HG02763 (cell line): ENCODE data around the gene C11orf68.
A peak's percentile ranks its signal among the peaks of the same experiment; 100 is the strongest.

Experiments used
- ATAC-seq: cut with Tn5 transposase; IDR thresholded peaks from one replicate; pipeline ENCODE4 v1.9.1; 2021; ENCODE audit warnings: mild to moderate bottlenecking, moderate library complexity; ENCODE audit not compliant: unreplicated experiment

The C11orf68 gene

DNA sequence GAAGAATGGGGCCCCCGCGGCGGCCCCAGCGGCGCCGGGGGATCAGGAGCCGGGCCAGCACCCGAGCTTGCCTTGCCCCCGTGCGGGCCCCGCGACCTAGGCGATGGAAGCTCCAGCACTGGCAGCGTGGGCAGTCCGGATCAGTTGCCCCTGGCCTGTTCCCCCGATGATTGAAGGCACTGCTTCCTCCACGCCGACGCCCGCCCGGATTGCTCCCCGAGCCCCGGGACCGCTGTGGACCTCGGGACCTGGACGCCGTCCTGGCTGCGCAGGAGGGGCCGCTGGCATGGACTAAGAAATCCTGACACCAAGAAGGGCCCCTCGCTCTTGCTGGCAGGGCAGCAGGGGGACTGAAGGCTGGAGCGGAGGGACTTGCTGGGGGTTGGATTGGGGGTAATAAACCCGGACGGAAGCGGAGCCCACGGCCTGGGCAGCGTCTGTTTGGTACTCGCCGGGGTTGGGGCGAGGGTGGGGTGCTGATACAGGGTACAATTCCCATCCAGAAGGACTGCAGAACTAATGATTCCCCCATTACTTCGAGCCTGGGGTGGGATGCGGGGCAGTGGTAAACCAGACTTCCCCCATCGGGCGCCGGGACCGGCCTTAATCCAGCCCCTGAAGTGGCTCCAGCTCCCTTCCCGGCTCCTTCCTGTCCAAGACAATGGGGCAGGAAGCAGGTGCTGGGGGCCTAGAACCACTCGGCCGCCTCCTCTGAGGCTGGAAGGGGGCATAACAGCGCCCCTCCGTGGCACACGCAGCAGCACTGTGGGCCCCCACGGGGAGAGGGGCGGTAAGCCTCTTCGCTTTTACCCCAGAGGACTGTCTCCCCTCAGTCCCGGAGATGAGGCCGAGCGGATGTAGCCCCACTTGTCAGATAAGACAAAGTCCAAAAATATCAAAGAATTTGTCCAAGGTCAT, 27.4 kb downstream of the C11orf68 start:
- ATAC-seq, result no peak

- ATAC-seq, result peak; percentile 55
Measured at GRCh38 chr11:65890324-65891218, 28.3 kb downstream of the C11orf68 start, which contains the start of gene CCDC85B. Gene CCDC85B, plus strand, starts transcription at chr11:65890673. Its CDS starts 111 bp downstream, at chr11:65890784.

DNA sequence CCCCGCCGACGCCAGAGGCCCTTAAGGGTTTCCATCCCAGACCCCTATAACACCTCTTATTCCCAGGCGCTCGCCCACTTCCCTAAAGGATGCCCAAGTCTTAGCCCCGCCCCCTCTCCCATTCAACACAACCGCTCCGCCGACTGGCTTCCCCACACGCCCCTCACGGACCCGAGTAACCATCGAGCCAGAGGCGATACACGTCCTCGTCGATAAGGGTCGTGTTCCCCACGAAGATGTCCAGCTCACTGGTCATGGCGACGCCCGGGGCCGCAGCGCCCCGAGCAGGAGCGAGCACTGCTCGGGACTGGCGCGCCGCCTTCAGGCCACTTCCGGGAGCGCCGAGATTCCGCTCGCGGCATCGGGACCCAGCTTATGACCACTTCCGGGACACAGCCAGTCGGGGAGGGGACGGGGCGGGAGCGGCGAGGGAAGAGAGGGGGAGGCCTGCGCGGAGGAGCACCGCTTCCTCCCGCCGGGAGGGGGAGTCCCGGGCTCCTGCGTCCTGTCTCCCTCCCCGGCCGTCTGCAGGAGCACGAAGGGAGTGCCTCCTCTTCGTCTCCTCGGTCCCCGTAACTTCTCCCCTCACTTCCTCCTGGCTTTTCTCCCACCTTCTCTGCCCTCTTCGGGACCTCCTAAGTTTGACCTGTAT, 30.6 kb downstream of the C11orf68 start, which contains the start of gene FIBP:
FIBP (minus strand) TSS at position 309 of the 652 bp plus-strand sequence; CDS start at position 256, 53 bp downstream.
- peak; percentile 49 for ATAC-seq

GRCh38 chr11:65887723-65888162, 31.1 kb downstream of the C11orf68 start:
- no peak for ATAC-seq

- ATAC-seq, result no peak
Measured at GRCh38 chr11:65886826-65887722, 31.8 kb downstream of the C11orf68 start.

GRCh38 chr11:65885808-65886536, 32.9 kb downstream of the C11orf68 start:
- no peak for ATAC-seq

DNA sequence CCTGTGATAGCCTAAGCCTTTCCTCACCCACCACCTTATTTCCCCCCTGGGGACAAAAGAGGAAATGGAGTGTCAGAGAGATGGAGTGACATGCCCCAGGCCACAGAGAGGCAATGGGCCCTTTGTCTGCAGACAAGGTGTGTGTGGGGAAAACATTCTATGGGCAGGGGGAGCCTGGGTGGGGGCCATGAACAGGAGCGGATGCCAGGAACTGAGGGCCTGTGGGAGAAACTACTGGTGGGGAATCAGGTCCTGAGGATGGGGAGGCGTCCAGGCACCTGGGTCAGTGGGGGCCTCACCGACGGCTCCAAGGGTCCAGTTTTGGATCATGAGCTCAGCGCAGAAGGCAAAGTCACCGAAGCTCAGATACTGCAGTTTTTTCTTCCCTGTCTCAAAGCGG, 33.6 kb downstream of the C11orf68 start:
- ATAC-seq, result no peak

DNA sequence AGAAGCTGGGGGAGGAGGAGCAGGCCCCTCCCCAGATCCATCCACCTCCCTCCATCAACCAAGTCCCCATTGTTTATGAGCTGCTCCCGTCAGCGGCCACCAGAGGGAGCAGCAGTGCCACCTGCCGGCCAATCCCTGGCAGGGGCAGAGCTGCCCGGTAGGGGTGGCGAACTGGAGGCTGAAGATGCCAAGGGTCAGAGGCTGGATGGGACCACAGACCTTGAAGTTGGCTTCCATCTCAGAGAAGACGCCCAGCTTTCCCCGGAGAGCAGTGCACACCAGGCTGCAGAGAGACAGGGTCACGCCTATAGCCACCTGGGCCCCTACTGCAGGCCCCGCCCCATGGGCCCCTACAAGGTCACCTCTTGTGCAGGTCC, 34.2 kb downstream of the C11orf68 start:
- no peak for ATAC-seq

DNA sequence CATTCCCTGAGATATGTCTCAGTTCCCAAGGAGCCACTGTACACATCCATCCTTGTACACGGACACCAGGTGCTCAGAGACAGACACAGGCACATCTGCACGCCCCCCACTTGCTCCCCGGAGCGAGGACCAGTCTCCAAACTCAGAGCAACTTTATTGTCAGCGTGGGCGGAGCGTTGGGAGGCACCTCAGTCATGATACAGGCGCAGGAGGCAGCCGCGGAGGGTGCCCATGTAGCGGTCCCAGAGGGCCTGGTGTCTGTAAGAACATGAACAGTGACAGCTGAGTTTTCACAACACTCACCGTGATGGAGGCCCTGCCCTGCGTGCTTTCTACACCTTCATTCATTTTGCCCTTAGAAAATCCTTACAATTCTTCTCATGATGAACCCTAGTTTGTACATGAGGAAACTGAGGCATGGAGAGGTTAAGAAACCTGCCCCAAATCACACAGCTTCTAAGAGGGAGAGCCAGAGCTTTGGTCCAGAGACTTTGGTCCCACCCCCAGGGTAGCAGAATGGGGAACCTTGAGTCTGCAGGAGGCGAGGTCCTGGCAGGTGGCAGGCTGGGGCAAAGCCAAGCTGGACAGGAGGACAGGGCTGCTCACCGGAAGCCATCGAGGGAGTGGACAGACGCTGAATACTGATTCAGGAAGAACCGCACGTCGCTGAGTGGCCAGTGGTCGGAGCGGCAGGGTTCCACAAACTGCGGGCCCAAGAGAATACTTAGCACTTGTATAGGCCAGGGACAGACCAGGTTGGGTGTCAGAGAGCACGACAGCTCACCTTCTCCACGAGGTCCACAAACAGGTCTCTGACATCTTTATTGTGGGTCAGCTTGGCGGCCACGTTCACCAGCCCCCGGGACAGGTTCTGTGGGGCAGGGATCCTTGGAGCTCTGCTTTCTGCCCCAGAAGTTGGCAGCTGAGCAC, 34.8 kb downstream of the C11orf68 start:
- no peak for ATAC-seq

DNA sequence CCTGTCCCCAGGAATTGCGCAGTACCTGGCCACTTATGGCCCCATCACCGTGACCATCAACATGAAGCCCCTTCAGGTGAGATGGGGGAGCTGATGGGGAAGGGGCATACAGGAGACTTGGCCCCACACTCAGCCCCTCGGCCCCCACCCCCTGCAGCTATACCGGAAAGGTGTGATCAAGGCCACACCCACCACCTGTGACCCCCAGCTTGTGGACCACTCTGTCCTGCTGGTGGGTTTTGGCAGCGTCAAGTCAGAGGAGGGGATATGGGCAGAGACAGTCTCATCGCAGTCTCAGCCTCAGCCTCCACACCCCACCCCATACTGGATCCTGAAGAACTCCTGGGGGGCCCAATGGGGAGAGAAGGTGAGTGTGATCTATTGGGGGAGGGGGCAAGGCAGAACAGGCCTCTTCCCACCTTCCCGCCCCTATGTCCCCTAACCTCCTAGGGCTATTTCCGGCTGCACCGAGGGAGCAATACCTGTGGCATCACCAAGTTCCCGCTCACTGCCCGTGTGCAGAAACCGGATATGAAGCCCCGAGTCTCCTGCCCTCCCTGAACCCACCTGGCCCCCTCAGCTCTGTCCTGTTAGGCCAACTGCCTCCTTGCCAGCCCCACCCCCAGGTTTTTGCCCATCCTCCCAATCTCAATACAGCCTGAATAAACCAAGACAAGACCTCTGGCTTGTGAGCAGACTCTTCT, 35.7 kb downstream of the C11orf68 start:
- ATAC-seq, result no peak

GRCh38 chr11:65882120-65883057, 36.5 kb downstream of the C11orf68 start:
- no peak for ATAC-seq

- no peak for ATAC-seq
Measured at GRCh38 chr11:65880844-65881421, 37.9 kb downstream of the C11orf68 start.

DNA sequence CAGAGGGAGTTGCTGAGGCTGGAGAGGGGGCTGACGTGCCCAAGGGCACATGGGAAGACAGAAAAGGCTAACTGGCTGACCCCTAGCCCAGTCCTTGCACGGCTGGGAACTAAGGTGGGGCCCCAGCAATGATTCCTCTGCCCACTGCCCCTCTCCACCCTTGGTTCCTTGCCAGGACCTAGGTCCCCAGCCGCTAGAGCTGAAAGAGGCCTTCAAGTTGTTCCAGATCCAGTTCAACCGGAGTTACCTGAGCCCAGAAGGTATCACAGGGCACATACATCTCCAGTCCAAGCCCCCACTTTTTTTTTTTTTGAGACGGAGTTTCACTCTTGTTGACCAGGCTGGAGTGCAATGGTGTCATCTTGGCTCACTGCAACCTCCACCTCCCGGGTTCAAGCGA, 38.8 kb downstream of the C11orf68 start:
- ATAC-seq, result no peak

DNA sequence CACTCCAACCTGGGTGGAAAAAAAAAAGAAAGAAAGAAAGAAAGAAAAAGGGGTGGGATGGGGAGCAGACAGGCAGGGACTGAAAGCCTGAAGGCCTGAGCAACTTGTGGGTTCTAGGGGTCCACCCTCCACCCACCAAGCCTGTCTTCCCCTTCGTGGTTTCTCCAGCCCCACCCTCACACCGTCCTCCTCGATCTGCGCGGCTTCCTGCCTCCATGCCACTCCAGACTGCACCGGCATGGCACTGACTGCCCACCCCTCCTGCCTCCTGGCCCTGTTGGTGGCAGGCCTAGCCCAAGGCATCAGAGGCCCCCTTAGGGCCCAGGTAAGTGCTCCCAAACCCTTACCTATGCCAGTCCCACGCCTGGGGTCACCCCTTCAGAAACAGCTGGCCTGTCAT, 39.2 kb downstream of the C11orf68 start, which contains the start of gene CTSW:
CTSW (plus strand) TSS at position 221 of the 400 bp plus-strand sequence; CDS start at position 239, 18 bp downstream.
- ATAC-seq, result no peak

DNA sequence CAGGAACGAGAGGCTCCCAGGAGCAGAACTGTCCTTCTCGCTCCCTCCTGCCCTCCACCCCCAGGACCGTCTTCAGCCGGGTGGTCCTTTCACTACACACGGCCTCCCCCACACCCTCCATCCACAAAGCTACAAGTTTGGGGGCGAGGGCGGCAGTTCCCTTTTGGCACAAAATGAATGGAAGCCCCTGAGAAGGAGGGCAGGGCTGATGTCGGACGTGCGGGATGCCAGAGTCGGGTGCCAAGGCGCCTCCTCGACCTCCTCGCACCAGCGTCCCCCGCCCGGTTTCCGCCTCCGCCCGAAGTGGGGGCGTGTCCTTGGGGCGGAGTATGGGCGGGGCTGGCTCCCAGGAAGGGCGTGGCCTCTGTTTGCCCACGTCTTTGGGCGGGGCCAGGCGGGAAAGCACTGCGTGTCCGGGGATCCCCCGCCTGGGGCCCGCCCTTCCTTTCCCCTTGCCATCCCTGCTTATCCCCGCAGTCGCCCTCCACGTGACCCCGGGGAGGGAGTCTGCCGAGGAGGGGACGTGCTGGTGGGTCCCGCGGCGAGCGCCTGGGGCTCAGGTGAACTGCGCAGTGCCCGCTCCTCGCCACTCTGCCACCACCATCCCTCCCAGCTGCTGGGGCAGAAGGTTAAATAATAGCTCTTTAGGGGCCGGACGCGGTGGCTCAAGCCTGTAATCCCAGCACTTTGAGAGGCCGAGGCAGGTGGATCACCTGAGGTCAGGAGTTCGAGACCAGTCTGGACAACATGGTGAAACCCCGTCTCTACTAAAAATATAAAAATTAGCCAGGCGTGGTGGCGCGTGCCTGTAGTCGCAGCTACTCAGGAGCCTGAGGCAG, 45.3 kb downstream of the C11orf68 start:
- ATAC-seq, result peak; percentile 76
